Activated T-helper 1 cell treated with anti-CD3 and anti-CD28 coated beads, Interleukin-12 subunit alpha, Interleukin-12 subunit beta, Interleukin-2, Interleukin-4 antibody, amounts not matched to agents 30 ng/mL and 10 ng/mL and 1 ng/mL, durations not matched to agents 14 hours and 24 hours and 36 hours (primary cell): ENCODE results near the gene CTNNA2. TPM values are rescaled to one million over a fixed set of nuclear protein-coding genes. Genes with fewer than 3 reads are reported as not detected.

ENCODE experiments used
- DNase-seq: peaks from one replicate; pipeline ENCODE4 v3.0.0; 2021; ENCODE audit warnings: low spot score
- H3K27ac Mint-ChIP-seq: one replicate; pipeline ENCODE4 v1.8.0; 2021; ENCODE audit warnings: mild to moderate bottlenecking, mixed read lengths
- H3K27me3 Mint-ChIP-seq: one replicate; pipeline ENCODE4 v1.8.0; 2022; ENCODE audit warnings: mild to moderate bottlenecking, moderate library complexity, mixed read lengths; ENCODE audit not compliant: insufficient read depth
- H3K36me3 Mint-ChIP-seq: one replicate; pipeline ENCODE4 v1.8.0; 2021; ENCODE audit warnings: low read depth, mixed read lengths
- H3K4me1 Mint-ChIP-seq: one replicate; pipeline ENCODE4 v1.8.0; 2021; ENCODE audit warnings: low read depth, mixed read lengths
- H3K4me3 Mint-ChIP-seq: one replicate; pipeline ENCODE4 v1.8.0; 2021; ENCODE audit warnings: mild to moderate bottlenecking, moderate library complexity, mixed read lengths
- H3K9me3 Mint-ChIP-seq: one replicate; pipeline ENCODE4 v1.8.0; 2021; ENCODE audit warnings: mixed read lengths
- intact Hi-C: fragments of 100-400 bp; cut with micrococcal nuclease; formaldehyde crosslinking; loops from one replicate; pipeline ENCODE4 v1.15.1; 2024
- total RNA-seq: library from RNA; stranded (reverse); gene quantifications from 2 replicates; pipeline ENCODE4 v1.2.3, GENCODE V29; 2022

The CTNNA2 gene
- total RNA-seq, 1 donor from 2014 or later = not detected

- H3K4me3 Mint-ChIP-seq = no peak overlapping the region
- no peaks in the 10 kb centered on the region for H3K4me1 Mint-ChIP-seq
- intact Hi-C loops = no loop called here
- no peak overlapping the region for H3K27ac Mint-ChIP-seq
- H3K9me3 Mint-ChIP-seq = no peaks in the 10 kb centered on the region
- H3K27me3 Mint-ChIP-seq = no peaks in the 10 kb centered on the region
- no peaks in the 10 kb centered on the region for H3K36me3 Mint-ChIP-seq
- no peak for DNase-seq
These were observed 529.8 kb downstream of the CTNNA2 start for GRCh38 chr2:80042635-80043034.

- intact Hi-C loops = no loop called here
- Mint-ChIP-seq H3K4me3 (no peak overlapping the region), H3K4me1 (no peaks in the 10 kb centered on the region), H3K27ac (no peak overlapping the region), H3K27me3 (no peaks in the 10 kb centered on the region), H3K9me3 (no peaks in the 10 kb centered on the region), H3K36me3 (no peaks in the 10 kb centered on the region)
- no peak for DNase-seq
These were observed 535.4 kb downstream of the CTNNA2 start for GRCh38 chr2:80048296-80048695.

DNA sequence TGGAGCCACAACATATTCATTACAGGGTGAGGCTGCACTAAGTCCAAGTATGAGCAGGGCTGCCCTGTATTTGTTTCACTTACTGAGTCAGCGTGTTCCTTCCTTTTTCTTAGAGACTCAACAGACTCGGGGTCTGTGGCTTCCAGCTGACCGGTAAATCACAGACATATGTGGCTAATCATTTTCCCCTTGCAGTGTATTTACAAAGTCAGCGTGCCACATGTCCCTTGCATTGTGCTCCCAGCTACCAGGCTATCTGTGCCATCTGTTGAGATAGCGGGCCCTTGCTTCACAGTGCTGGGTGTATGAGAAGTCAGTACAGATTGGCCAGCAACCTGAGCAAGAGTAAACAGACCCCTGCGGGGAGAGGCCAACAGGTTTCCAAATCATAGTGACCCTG, 537.4 kb downstream of the CTNNA2 start:
- Mint-ChIP-seq H3K36me3 (no peaks in the 10 kb centered on the region), H3K4me3 (no peak overlapping the region), H3K27ac (no peak overlapping the region), H3K9me3 (no peaks in the 10 kb centered on the region), H3K27me3 (no peaks in the 10 kb centered on the region), H3K4me1 (no peaks in the 10 kb centered on the region)
- no peak for DNase-seq
- intact Hi-C loops = no loop called here

GRCh38 chr2:80053522-80054345, 540.9 kb downstream of the CTNNA2 start:
- no peaks in the 10 kb centered on the region for H3K4me1 Mint-ChIP-seq
- no peak for DNase-seq
- no peaks in the 10 kb centered on the region for H3K9me3 Mint-ChIP-seq
- H3K4me3 Mint-ChIP-seq = no peak overlapping the region
- intact Hi-C loops = no loop called here
- no peaks in the 10 kb centered on the region for H3K27me3 Mint-ChIP-seq
- H3K27ac Mint-ChIP-seq = no peak overlapping the region
- H3K36me3 Mint-ChIP-seq = no peaks in the 10 kb centered on the region

- H3K27me3 Mint-ChIP-seq = no peaks in the 10 kb centered on the region
- H3K4me3 Mint-ChIP-seq = no peak overlapping the region
- no peak overlapping the region for H3K27ac Mint-ChIP-seq
- intact Hi-C loops = no loop called here
- no peaks in the 10 kb centered on the region for H3K4me1 Mint-ChIP-seq
- no peak for DNase-seq
- no peaks in the 10 kb centered on the region for H3K9me3 Mint-ChIP-seq
- H3K36me3 Mint-ChIP-seq = no peaks in the 10 kb centered on the region
These were observed 541.5 kb downstream of the CTNNA2 start for GRCh38 chr2:80054346-80054675.

GRCh38 chr2:80057956-80058355, 545.1 kb downstream of the CTNNA2 start:
- Mint-ChIP-seq H3K27me3 (no peaks in the 10 kb centered on the region), H3K36me3 (no peaks in the 10 kb centered on the region), H3K27ac (no peak overlapping the region), H3K9me3 (peaks cover 4% of the 10 kb centered on the region), H3K4me1 (no peaks in the 10 kb centered on the region), H3K4me3 (no peak overlapping the region)
- intact Hi-C loops = no loop called here
- DNase-seq = no peak

DNA sequence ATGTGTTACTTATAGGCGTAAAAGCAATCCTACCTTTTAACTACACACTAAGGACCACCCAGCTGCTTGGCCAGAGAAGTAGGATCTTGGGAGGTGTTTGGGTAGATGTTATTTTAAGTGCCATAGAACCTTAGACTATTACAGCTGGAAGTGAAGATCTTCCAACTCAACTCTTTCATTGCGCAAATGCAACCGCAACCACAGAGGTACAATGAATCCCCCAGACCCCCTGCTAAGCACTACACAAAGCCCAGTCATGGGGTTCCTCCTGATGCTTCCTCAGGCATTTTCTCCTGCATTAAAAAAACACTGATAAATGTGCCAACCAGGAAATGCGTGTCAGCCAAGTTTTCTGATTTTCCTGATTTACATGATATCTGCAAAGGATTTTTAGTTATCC, 545.7 kb downstream of the CTNNA2 start:
- no peak for DNase-seq
- Mint-ChIP-seq H3K4me1 (no peaks in the 10 kb centered on the region), H3K27me3 (no peaks in the 10 kb centered on the region), H3K9me3 (peaks cover 4% of the 10 kb centered on the region), H3K27ac (no peak overlapping the region), H3K36me3 (no peaks in the 10 kb centered on the region), H3K4me3 (no peak overlapping the region)
- intact Hi-C loops = no loop called here

DNA sequence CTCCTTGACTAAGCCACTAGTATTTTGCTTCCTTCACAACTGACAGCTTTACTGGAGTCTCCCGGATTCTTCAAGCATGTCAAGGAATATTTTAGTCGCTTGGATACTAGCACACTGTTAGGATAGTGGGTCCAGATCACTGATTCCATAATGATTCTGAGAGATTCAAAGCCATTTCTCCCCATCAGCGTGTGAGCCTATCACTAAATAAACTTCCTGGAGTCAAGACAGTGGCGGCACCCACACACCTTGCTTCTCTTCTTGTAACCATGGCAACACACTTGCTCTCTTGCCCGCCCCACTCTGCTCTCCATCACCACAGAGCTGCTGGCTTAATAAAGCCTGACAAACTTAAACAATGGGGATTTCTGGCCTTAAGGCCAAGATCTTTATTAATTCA, 546.6 kb downstream of the CTNNA2 start:
- Mint-ChIP-seq H3K36me3 (no peaks in the 10 kb centered on the region), H3K27ac (no peak overlapping the region), H3K9me3 (peaks cover 4% of the 10 kb centered on the region), H3K4me1 (no peaks in the 10 kb centered on the region), H3K4me3 (no peak overlapping the region), H3K27me3 (no peaks in the 10 kb centered on the region)
- intact Hi-C loops = no loop called here
- DNase-seq = no peak

DNA sequence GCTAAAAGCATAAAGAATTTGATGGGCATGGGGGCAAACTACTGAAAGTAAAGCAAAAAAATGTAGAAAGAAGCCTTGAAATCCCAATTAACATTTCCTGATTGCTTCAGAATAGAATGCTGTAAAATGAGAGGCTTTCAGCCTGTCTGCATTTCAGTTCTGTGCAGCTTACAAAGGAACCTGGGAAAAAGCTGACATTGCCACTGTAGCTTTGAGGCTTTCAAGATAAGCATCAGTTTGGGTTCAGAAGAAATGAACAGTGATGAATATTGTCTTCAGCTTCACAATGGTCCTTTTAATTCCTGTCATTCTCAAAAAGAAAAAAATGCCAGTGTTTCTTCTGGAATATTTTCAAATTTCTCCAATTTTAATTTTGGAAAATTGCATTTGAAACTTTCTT, 549.0 kb downstream of the CTNNA2 start:
- Mint-ChIP-seq H3K36me3 (no peaks in the 10 kb centered on the region), H3K27ac (no peak overlapping the region), H3K4me1 (no peaks in the 10 kb centered on the region), H3K27me3 (no peaks in the 10 kb centered on the region), H3K4me3 (no peak overlapping the region), H3K9me3 (peaks cover 4% of the 10 kb centered on the region)
- DNase-seq = no peak
- intact Hi-C loops = no loop called here

DNA sequence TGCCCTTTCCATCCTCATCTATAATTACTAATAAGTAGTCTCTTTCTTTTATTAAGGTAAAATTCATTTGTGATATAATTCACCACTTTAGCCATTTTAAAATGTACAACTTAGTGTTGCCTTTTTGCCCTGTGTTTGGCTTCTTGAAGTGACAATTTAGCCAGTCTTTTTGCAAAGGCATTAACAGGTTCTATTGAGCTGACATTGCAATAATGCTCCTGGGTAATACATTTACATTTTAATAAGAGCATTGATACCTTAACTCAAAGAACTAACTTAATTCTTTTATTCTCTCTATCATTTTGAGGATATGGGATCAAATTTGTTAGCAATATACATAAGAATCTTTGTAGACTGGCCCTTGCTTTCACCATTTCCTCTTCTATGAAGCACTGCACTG, 549.4 kb downstream of the CTNNA2 start:
- no peak overlapping the region for H3K4me3 Mint-ChIP-seq
- no peaks in the 10 kb centered on the region for H3K27me3 Mint-ChIP-seq
- H3K36me3 Mint-ChIP-seq = no peaks in the 10 kb centered on the region
- no peak for DNase-seq
- no peaks in the 10 kb centered on the region for H3K4me1 Mint-ChIP-seq
- intact Hi-C loops = no loop called here
- H3K27ac Mint-ChIP-seq = no peak overlapping the region
- H3K9me3 Mint-ChIP-seq = peaks cover 4% of the 10 kb centered on the region

GRCh38 chr2:80068038-80068731, 555.3 kb downstream of the CTNNA2 start:
- Mint-ChIP-seq H3K4me3 (no peak overlapping the region), H3K27me3 (no peaks in the 10 kb centered on the region), H3K9me3 (no peaks in the 10 kb centered on the region), H3K4me1 (no peaks in the 10 kb centered on the region), H3K36me3 (no peaks in the 10 kb centered on the region), H3K27ac (no peak overlapping the region)
- no peak for DNase-seq
- intact Hi-C loops = no loop called here

- Mint-ChIP-seq H3K27me3 (peaks cover 2% of the 10 kb centered on the region), H3K36me3 (no peaks in the 10 kb centered on the region), H3K4me3 (no peak overlapping the region), H3K9me3 (no peaks in the 10 kb centered on the region), H3K4me1 (no peaks in the 10 kb centered on the region), H3K27ac (no peak overlapping the region)
- DNase-seq = no peak
- intact Hi-C loops = no loop called here
These were observed 557.7 kb downstream of the CTNNA2 start for GRCh38 chr2:80070587-80070986.

GRCh38 chr2:80071941-80072340, 559.1 kb downstream of the CTNNA2 start:
- no peak for DNase-seq
- H3K27me3 Mint-ChIP-seq = peaks cover 2% of the 10 kb centered on the region
- H3K36me3 Mint-ChIP-seq = no peaks in the 10 kb centered on the region

More at GRCh38 chr2:80071941-80072340, 559.1 kb downstream of the CTNNA2 start:
- Mint-ChIP-seq H3K4me3 (no peak overlapping the region), H3K27ac (no peak overlapping the region), H3K9me3 (no peaks in the 10 kb centered on the region), H3K4me1 (no peaks in the 10 kb centered on the region)
- intact Hi-C loops = no loop called here
